ENCODE results near the gene NUDC.
"Not testable (repeated sequence)": the region's sequence is repeated elsewhere in the genome, so short reads cannot be mapped to it uniquely, and the experiment has no call there.

Gene NUDC

DNA sequence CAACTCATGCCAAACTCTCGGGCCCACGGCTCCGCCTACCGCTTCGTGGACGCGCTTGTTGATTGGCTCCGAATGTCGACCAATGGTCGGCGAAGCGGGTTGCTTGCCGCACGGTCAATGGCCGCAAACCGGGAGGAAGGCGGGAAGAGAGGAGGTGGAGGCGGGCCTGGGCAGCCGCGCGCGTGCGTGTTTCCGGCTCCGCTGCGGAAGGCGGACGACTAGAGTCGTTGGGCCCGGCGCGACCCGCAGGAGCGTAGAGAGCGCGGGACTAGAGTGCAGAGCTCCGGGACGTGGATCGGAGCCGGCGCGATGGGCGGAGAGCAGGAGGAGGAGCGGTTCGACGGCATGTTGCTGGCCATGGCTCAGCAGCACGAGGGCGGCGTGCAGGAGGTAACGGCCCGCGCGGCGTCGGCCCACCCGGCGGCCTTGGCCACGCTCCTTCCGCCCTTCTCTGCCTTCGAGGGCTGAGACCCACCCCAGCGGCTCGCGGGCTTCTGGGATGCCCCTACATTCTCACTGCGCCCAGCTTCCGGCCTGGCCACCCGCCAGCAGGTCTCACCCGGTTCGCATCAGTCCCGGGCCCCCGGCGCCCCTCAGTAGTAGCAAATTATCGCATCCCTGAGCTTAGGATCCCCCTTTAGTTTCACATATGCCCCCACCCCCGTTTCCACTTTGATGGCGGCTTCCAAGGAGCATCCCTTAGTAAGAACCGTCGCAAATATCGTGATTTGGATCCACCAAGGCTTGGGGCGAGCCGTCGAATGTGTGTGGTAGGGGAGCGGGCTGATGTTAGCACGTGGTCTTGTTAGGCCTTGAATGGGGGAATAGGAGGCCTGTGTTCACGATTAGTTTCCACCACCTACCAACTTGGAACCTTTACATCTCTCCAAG, at the start of gene NUDC:
Gene NUDC (plus strand): TSS at position 204 of the 891 bp plus-strand sequence. CDS start 106 bp downstream, at position 310.
- DNase-seq = peak; percentile 96 to 97

- DNase-seq = not testable (repeated sequence)
Observed at GRCh38 chr1:26873097-26873496, 48.4 kb upstream of the NUDC start.

GRCh38 chr1:26874896-26875295, 46.6 kb upstream of the NUDC start:
- no peak for DNase-seq

- no peak for DNase-seq
Observed at GRCh38 chr1:26877326-26877725, 44.2 kb upstream of the NUDC start.

GRCh38 chr1:26879793-26880192, 41.8 kb upstream of the NUDC start:
- DNase-seq = no peak

DNA sequence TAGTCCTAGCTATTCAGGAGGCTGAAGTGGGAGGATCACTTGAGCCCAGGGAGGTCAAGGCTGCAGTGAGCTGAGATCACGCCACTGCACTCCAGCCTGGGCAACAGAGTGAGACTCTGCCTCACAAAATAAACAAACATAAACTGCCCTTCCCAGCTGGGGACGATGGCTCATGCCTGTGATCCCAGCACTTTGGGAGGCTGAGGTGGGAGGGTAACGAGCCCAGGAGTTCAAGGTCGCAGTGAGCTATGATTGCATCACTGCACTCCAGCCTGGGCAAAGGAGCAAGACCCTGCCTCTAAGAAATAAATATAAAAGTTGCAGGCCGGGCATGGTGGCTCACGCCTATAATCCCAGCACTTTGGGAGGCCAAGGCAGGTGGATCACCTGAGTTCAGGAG, 39.9 kb upstream of the NUDC start:
- DNase-seq = not testable (repeated sequence)

DNA sequence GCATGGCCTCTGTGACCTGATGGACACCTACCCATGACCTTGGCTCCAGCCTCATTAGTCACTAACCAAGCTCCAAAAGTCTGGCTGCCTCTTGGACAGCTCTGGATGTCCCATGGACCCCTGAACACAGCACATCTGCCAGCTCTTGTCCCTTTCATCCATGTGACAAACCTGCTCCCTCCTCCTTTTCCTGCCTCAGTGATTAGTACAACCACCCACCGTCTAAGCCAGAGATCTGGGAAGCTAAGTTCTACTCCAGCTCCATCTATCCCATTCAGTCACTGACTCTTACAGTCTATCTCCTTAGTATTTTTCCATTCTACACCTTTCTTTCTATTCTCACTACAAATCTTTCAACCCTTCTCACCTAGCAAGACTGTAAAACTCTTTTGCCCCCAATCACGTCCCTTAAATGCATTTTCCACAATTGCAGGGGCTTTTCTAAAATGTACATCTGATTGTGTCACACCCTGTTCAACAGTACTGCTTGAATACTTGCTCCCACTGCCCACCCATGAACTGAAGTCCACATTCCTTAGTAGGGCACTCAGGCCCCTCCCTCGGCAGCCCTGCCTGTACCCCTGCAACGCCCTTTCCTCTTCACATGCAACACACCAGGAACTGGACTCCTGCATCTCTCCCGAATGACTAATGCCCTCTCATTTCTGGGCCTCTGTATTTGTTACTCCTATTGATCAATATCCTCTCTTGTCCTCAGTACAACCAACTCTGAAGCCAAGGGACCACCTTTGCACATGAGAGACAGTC, 38.7 kb upstream of the NUDC start:
- no peak for DNase-seq

- no peak for DNase-seq
Observed at GRCh38 chr1:26887125-26887524, 34.4 kb upstream of the NUDC start.

GRCh38 chr1:26888231-26888630, 33.3 kb upstream of the NUDC start:
- DNase-seq = no peak

GRCh38 chr1:26889551-26890466, 31.7 kb upstream of the NUDC start, which contains the start of gene GPN2:
Gene GPN2, minus strand, starts transcription at chr1:26890283. Its CDS starts 187 bp downstream, at chr1:26890096.
- peak; percentile 77 to 83 for DNase-seq

DNA sequence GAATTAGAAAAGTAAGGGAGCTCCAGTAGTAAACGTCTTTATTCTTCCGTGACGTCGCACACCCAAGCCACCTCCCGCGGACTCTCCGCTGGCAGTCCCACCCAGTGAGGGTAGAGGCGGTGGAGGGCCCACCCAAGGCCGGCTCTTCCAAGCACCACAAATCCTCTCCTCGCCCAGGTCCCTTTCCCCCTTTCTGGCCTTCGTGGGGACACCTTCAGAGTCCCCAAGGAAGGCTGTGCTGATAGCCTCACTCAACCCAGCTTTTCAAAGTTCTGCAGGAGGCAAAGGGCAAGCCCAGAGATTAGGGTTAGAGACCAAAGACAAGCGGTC, 31.1 kb upstream of the NUDC start:
- no peak for DNase-seq

- DNase-seq = no peak
Observed at GRCh38 chr1:26894263-26894662, 27.3 kb upstream of the NUDC start.

- DNase-seq = no peak
Observed at GRCh38 chr1:26897351-26897750, 24.2 kb upstream of the NUDC start.

GRCh38 chr1:26900001-26900814, 21.3 kb upstream of the NUDC start, which contains the start of gene GPATCH3:
Gene GPATCH3, minus strand, starts transcription at chr1:26900467. Its CDS starts 25 bp downstream, at chr1:26900442.
- peak; percentile 88 to 91 for DNase-seq

- DNase-seq = no peak
Observed at GRCh38 chr1:26900815-26901511, 20.6 kb upstream of the NUDC start.

- no peak for DNase-seq
Observed at GRCh38 chr1:26907071-26907917, 14.2 kb upstream of the NUDC start.

GRCh38 chr1:26909951-26910342, 11.6 kb upstream of the NUDC start:
- DNase-seq = no peak

- DNase-seq = no peak
Observed at GRCh38 chr1:26910343-26911160, 11.0 kb upstream of the NUDC start.

Data from activated CD4-positive, alpha-beta T cell treated with anti-CD3 and anti-CD28 coated beads, Interleukin-2, amount 50 U/mL, for 48 hours (primary cell).